CD8-positive, alpha-beta memory T cell (primary cell): ENCODE data around the gene SLC2A13. TPM values are rescaled to one million over a fixed set of nuclear protein-coding genes. Genes with fewer than 3 reads are reported as not detected.

Experiments used
- CTCF ChIA-PET: fragments of 350-600 bp; sonication (Branson Sonifier 250); formaldehyde crosslinking; loops from one replicate; lab custom pipeline; 2021; ENCODE audit warnings: antibody characterized with exemption; lab: Charles Lee
- POLR2A ChIA-PET: fragments of 350-600 bp; sonication (Branson Sonifier 250); formaldehyde crosslinking; loops from one replicate; lab custom pipeline; 2021; ENCODE audit warnings: antibody characterized with exemption; lab: Charles Lee
- DNase-seq, 5 donors: peaks; one replicate each; pipeline versions ENCODE4 v3.0.0 to v3.0.0-alpha.2; 2020 to 2022; ENCODE audit warnings: mixed read lengths in 1 of 5
- H3K27ac ChIP-seq: one replicate; pipeline ENCODE4 v1.7.0; 2013; ENCODE audit warnings: low read depth, mild to moderate bottlenecking, low read length, moderate library complexity
- H3K27me3 ChIP-seq: 2 replicates; pipeline ENCODE4 v1.7.0; 2013; ENCODE audit warnings: low read length, mild to moderate bottlenecking; ENCODE audit not compliant: insufficient read depth, poor library complexity, severe bottlenecking
- H3K36me3 ChIP-seq: 2 replicates; pipeline ENCODE4 v1.7.0; 2013; ENCODE audit warnings: mild to moderate bottlenecking, low read length, moderate library complexity; ENCODE audit not compliant: insufficient read depth
- H3K4me1 ChIP-seq: 2 replicates; pipeline ENCODE4 v1.7.0; 2013; ENCODE audit warnings: mild to moderate bottlenecking, low read length, moderate library complexity; ENCODE audit not compliant: insufficient read depth
- H3K4me3 ChIP-seq: 2 replicates; pipeline ENCODE4 v1.7.0; 2013; ENCODE audit warnings: mild to moderate bottlenecking, low read length
- H3K9me3 ChIP-seq: 2 replicates; pipeline ENCODE4 v1.7.0; 2013; ENCODE audit warnings: mild to moderate bottlenecking, low read length
- H3K27ac Mint-ChIP-seq, 8 donors: one replicate each; pipeline ENCODE4 v1.8.0; 2020 to 2021; ENCODE audit warnings: mixed read lengths in 8 of 8, mild to moderate bottlenecking in 6 of 8, inconsistent platforms in 3 of 8, moderate library complexity in 3 of 8
- H3K27me3 Mint-ChIP-seq, 2 donors: one replicate each; pipeline ENCODE4 v1.8.0; 2020 to 2021; ENCODE audit warnings: mixed read lengths in 2 of 2, mild to moderate bottlenecking in 1 of 2, moderate library complexity in 1 of 2
- H3K36me3 Mint-ChIP-seq, 3 donors: one replicate each; pipeline ENCODE4 v1.8.0; 2020 to 2021; ENCODE audit warnings: mixed read lengths in 3 of 3, inconsistent platforms in 1 of 3, mild to moderate bottlenecking in 1 of 3
- H3K4me1 Mint-ChIP-seq, 3 donors: one replicate each; pipeline ENCODE4 v1.8.0; 2020 to 2021; ENCODE audit warnings: mixed read lengths in 3 of 3, inconsistent platforms in 1 of 3, mild to moderate bottlenecking in 1 of 3
- H3K4me3 Mint-ChIP-seq, 7 donors: one replicate each; pipeline ENCODE4 v1.8.0; 2020 to 2021; ENCODE audit warnings: mixed read lengths in 7 of 7, mild to moderate bottlenecking in 6 of 7, moderate library complexity in 4 of 7, inconsistent platforms in 2 of 7
- H3K9me3 Mint-ChIP-seq, 5 donors: one replicate each; pipeline ENCODE4 v1.8.0; 2020 to 2022; ENCODE audit warnings: mixed read lengths in 5 of 5, mild to moderate bottlenecking in 3 of 5, moderate library complexity in 2 of 5, inconsistent platforms in 1 of 5
- polyA plus RNA-seq: library from polyadenylated mRNA; unstranded; fragments of 300-500 nt; fragmentation: Illumina TruSeq; gene quantifications from one replicate; pipeline ENCODE4 v1.2.3, GENCODE V29; 2021
- total RNA-seq, 2 experiments: library from RNA; stranded (reverse); gene quantifications; one replicate each; pipeline ENCODE4 v1.2.3, GENCODE V29; 2021

SLC2A13 gene
- total and polyA plus RNA-seq, 3 experiments from 2014 or later = 2.1 to 6.5 (median 6.3) TPM

GRCh38 chr12:39873065-39873464 is 232.8 kb downstream of the SLC2A13 start:
- H3K27me3 ChIP-seq = no peaks in the 10 kb centered on the region
- no peak overlapping the region for H3K27ac ChIP-seq
- Mint-ChIP-seq H3K27me3 (no peaks in the 10 kb centered on the region), H3K4me1 (no peaks in the 10 kb centered on the region), H3K4me3 (no peak overlapping the region), H3K36me3 (peaks cover 0 to 11% (median 4%) of the 10 kb centered on the region in 3 donors), H3K9me3 (peaks cover 0 to 5% (median 3%) of the 10 kb centered on the region in 5 donors), H3K27ac (peak overlapping the region in 1 of 8 donors; percentile 10)
- no peaks in the 10 kb centered on the region for H3K36me3 ChIP-seq
- no peaks in the 10 kb centered on the region for H3K9me3 ChIP-seq
- H3K4me3 ChIP-seq = no peak overlapping the region
- POLR2A ChIA-PET = no interaction called here
- H3K4me1 ChIP-seq = no peaks in the 10 kb centered on the region
- DNase-seq = no peak
- CTCF ChIA-PET = no interaction called here

DNA sequence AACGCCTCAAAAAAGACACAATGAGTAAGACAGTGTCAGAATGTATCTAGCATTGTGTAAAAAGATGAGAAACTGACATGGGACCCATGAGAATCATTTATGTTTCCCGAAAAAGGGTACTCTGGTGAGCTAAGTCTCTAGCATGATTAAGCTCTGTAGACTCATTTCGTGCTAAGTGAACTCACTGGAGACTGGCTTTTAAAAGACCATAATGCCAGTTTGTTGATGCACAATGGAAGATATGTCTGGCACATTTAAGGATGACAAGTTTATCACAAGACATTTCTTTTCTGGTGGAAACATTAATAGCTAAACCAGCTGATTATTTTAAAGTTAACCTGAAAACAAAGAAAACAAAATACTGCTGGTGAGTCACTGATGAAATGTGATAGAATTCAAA is 233.5 kb downstream of the SLC2A13 start:
- H3K27me3 Mint-ChIP-seq = no peaks in the 10 kb centered on the region
- peaks cover 0 to 2% (median 2%) of the 10 kb centered on the region in 5 donors for H3K9me3 Mint-ChIP-seq
- H3K4me3 Mint-ChIP-seq = no peak overlapping the region
- H3K27ac Mint-ChIP-seq = no peak overlapping the region
- H3K4me1 ChIP-seq = no peaks in the 10 kb centered on the region
- no peaks in the 10 kb centered on the region for H3K27me3 ChIP-seq
- no peak for DNase-seq
- H3K4me3 ChIP-seq = no peak overlapping the region
- no peaks in the 10 kb centered on the region for H3K36me3 ChIP-seq
- no peaks in the 10 kb centered on the region for H3K4me1 Mint-ChIP-seq
- ChIA-PET POLR2A (no interaction called here), CTCF (no interaction called here)
- H3K36me3 Mint-ChIP-seq = peaks cover 0 to 8% (median 4%) of the 10 kb centered on the region in 3 donors
- no peak overlapping the region for H3K27ac ChIP-seq
- H3K9me3 ChIP-seq = no peaks in the 10 kb centered on the region

- Mint-ChIP-seq H3K36me3 (peaks cover 7 to 36% (median 7%) of the 10 kb centered on the region in 3 donors), H3K4me1 (no peaks in the 10 kb centered on the region), H3K27me3 (no peaks in the 10 kb centered on the region), H3K27ac (no peak overlapping the region), H3K4me3 (no peak overlapping the region), H3K9me3 (peaks cover 0 to 9% (median 0%) of the 10 kb centered on the region in 5 donors)
- no peaks in the 10 kb centered on the region for H3K4me1 ChIP-seq
- H3K27me3 ChIP-seq = no peaks in the 10 kb centered on the region
- H3K9me3 ChIP-seq = no peaks in the 10 kb centered on the region
- H3K27ac ChIP-seq = no peak overlapping the region
- H3K36me3 ChIP-seq = no peaks in the 10 kb centered on the region
- POLR2A ChIA-PET = no interaction called here
- CTCF ChIA-PET = no interaction called here
- H3K4me3 ChIP-seq = no peak overlapping the region
- no peak for DNase-seq
Measured at GRCh38 chr12:39868328-39868725, 237.6 kb downstream of the SLC2A13 start.

DNA sequence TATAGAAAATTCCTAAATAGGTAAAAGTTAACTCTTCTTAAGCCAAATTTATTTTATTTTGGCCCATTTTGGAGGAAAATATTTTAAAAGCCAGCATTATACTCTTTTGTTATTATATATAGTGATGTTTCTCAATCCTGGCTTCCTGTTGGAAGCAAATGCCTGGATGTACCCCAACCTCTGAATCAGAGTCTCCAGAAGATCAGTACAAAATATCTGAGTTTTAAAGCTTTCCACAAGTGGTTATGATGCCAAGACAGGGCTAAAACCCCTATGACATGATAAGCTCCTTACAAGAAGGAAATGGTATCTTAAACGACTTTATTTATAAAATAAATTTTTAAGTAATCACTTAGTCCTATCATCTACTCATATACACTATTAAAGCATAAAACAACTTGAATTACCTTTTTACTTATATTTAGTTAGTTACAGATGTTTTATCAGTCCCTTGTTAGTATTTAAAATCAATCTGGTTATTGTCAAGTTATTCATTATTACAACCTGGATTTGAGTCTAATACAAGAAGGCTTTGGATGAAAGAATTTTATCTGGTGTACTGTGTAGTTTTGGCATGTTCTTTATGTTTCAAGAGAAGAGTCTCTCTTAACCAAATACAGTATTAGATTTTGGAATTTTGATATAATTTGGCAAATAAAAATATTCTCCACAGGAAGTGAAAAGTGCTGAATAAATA is 238.1 kb downstream of the SLC2A13 start:
- ChIA-PET CTCF (no interaction called here), POLR2A (no interaction called here)
- H3K27me3 ChIP-seq = no peaks in the 10 kb centered on the region
- Mint-ChIP-seq H3K4me3 (no peak overlapping the region), H3K9me3 (peaks cover 0 to 9% (median 0%) of the 10 kb centered on the region in 5 donors), H3K27ac (no peak overlapping the region), H3K4me1 (no peaks in the 10 kb centered on the region), H3K36me3 (peaks cover 7 to 36% (median 7%) of the 10 kb centered on the region in 3 donors), H3K27me3 (no peaks in the 10 kb centered on the region)
- DNase-seq = no peak
- no peak overlapping the region for H3K4me3 ChIP-seq
- H3K4me1 ChIP-seq = no peaks in the 10 kb centered on the region
- H3K27ac ChIP-seq = no peak overlapping the region
- no peaks in the 10 kb centered on the region for H3K9me3 ChIP-seq
- H3K36me3 ChIP-seq = no peaks in the 10 kb centered on the region

DNA sequence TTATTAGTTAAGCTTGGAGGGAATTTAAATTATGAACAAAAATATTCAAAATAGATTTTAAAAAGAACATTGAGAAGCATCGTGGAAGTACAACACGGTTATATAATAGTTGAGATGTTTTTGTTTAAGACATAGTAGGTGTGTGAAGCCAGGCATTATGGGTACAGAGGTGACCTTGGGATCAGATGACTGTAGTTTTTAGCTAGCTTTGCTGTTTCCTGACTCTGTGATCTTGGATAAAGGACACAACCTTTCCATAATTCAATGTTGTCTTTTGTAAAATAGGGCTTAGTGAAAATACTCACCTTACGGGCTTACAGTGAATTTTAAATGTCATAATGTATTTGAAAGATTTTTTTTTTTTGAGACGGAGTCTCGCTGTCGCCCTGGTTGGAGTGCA is 239.7 kb downstream of the SLC2A13 start:
- no peaks in the 10 kb centered on the region for H3K4me1 ChIP-seq
- no peak for DNase-seq
- no peak overlapping the region for H3K4me3 ChIP-seq
- H3K36me3 ChIP-seq = no peaks in the 10 kb centered on the region
- Mint-ChIP-seq H3K36me3 (peaks cover 7 to 36% (median 7%) of the 10 kb centered on the region in 3 donors), H3K4me3 (no peak overlapping the region), H3K27me3 (no peaks in the 10 kb centered on the region), H3K9me3 (peaks cover 0 to 9% (median 0%) of the 10 kb centered on the region in 5 donors), H3K4me1 (no peaks in the 10 kb centered on the region), H3K27ac (no peak overlapping the region)
- no peaks in the 10 kb centered on the region for H3K9me3 ChIP-seq
- H3K27ac ChIP-seq = no peak overlapping the region
- no peaks in the 10 kb centered on the region for H3K27me3 ChIP-seq
- POLR2A ChIA-PET = no interaction called here
- CTCF ChIA-PET = no interaction called here

- CTCF ChIA-PET = no interaction called here
- H3K9me3 Mint-ChIP-seq = peaks cover 0 to 4% (median 0%) of the 10 kb centered on the region in 5 donors
- Histone ChIP-seq H3K4me1 (no peaks in the 10 kb centered on the region), H3K27ac (no peak overlapping the region), H3K36me3 (no peaks in the 10 kb centered on the region), H3K9me3 (no peaks in the 10 kb centered on the region), H3K4me3 (no peak overlapping the region), H3K27me3 (no peaks in the 10 kb centered on the region)
- no peaks in the 10 kb centered on the region for H3K4me1 Mint-ChIP-seq
- H3K4me3 Mint-ChIP-seq = no peak overlapping the region
- no peak for DNase-seq
- H3K27me3 Mint-ChIP-seq = no peaks in the 10 kb centered on the region
- POLR2A ChIA-PET = no interaction called here
- no peak overlapping the region for H3K27ac Mint-ChIP-seq
- peaks cover 6 to 26% (median 9%) of the 10 kb centered on the region in 3 donors for H3K36me3 Mint-ChIP-seq
Measured at GRCh38 chr12:39860695-39861094, 245.2 kb downstream of the SLC2A13 start.

- no peak overlapping the region for H3K4me3 ChIP-seq
Measured at GRCh38 chr12:39853003-39853402, 252.9 kb downstream of the SLC2A13 start.

DNA sequence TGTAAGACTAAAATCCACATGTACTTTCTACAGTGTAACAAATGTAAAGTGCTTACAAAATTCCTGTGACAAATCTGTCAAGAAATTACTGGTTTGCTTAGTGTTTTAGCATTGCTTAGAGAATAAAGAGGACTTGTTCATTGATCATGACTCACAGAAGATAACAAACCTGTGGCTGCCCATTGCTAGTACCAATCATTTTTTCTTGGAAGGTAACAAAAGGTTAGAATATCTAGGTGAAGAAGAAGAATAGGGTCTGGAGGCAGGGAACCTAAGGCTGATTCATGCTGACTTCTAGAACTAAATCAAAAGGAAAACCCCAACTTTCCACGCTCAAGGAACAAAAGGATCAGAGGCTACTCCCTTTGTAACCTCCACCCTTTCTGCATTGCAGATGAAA is 253.5 kb downstream of the SLC2A13 start:
- Mint-ChIP-seq H3K36me3 (peaks cover 1 to 16% (median 11%) of the 10 kb centered on the region in 3 donors), H3K27ac (no peak overlapping the region), H3K4me1 (no peaks in the 10 kb centered on the region), H3K9me3 (no peaks in the 10 kb centered on the region), H3K27me3 (no peaks in the 10 kb centered on the region), H3K4me3 (no peak overlapping the region)
- Histone ChIP-seq H3K27me3 (no peaks in the 10 kb centered on the region), H3K36me3 (no peaks in the 10 kb centered on the region), H3K4me3 (no peak overlapping the region), H3K4me1 (no peaks in the 10 kb centered on the region), H3K27ac (no peak overlapping the region), H3K9me3 (no peaks in the 10 kb centered on the region)
- POLR2A ChIA-PET = no interaction called here
- DNase-seq = no peak
- CTCF ChIA-PET = no interaction called here

More at GRCh38 chr12:39853003-39853402, 252.9 kb downstream of the SLC2A13 start:
- ChIA-PET POLR2A (no interaction called here), CTCF (no interaction called here)
- H3K27ac Mint-ChIP-seq = no peak overlapping the region
- Histone ChIP-seq H3K4me1 (no peaks in the 10 kb centered on the region), H3K27ac (no peak overlapping the region), H3K36me3 (no peaks in the 10 kb centered on the region), H3K9me3 (no peaks in the 10 kb centered on the region), H3K27me3 (no peaks in the 10 kb centered on the region)
- H3K36me3 Mint-ChIP-seq = peaks cover 1 to 16% (median 11%) of the 10 kb centered on the region in 3 donors
- no peak for DNase-seq
- no peak overlapping the region for H3K4me3 Mint-ChIP-seq
- H3K9me3 Mint-ChIP-seq = no peaks in the 10 kb centered on the region
- no peaks in the 10 kb centered on the region for H3K27me3 Mint-ChIP-seq
- H3K4me1 Mint-ChIP-seq = no peaks in the 10 kb centered on the region
